HL-60 (cell line): ENCODE results near the gene CCDC38.

Experiments used
- POLR2AphosphoS5 ChIP-seq: IDR thresholded peaks from 2 replicates; pipeline ENCODE4 v1.6.1; 2012; ENCODE audit warnings: low read depth
- TF ChIP-seq, protein P1 (sequence below): IDR thresholded peaks from one replicate; pipeline ENCODE4 v1.5.1; 2011; ENCODE audit warnings: low read length, control low read depth, inconsistent platforms; ENCODE audit not compliant: insufficient read depth
- TF ChIP-seq, protein P2 (sequence below): IDR thresholded peaks from 2 replicates; pipeline ENCODE4 v1.6.1; 2012; ENCODE audit warnings: low read depth; ENCODE audit not compliant: insufficient replicate concordance

DNA sequence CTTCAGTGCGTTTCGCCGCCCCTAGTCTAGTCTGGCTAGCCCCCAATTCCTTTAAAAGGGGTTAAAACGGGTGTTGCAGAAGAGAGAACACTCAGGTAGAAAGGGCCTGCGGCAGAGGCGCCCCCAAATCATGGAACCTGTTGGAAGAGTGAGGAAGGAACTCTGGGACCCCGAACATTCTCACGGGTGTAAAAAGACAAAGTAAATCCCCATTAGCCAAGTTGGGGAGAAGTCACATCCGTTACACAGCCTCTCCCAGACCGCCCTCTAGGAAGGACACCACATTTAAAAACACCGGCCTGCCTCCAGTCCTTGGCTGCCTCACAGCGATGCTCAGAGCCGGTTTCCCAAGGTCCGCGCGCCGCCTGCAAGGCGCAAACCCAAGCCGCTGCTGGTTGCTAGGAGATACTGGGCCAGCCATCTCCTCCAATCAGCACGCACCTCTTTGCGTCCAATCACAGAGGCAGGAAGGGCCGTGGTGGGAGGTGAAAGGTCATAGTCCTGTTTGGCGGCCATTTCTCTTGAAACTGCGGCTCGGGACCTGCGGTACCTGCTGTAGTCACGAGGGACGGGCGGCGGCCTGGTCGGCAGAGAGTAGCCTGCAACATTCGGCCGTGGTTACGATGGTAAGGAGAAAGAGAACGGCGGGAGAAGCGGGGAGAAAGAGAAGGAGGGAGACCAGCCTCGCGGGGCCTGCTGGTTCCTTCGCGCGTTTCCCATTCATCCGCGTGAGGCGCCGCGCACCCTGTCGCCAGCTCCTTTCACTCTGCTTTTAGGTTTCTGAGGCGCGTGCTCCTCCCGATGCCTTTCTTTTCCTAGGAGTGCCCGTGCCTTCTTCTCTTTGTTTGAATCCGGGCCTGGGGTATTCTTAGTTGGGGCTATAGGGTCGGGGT is 83.7 kb downstream of the CCDC38 start, which contains the start of gene SNRPF:
- TF ChIP-seq, protein P1, sequence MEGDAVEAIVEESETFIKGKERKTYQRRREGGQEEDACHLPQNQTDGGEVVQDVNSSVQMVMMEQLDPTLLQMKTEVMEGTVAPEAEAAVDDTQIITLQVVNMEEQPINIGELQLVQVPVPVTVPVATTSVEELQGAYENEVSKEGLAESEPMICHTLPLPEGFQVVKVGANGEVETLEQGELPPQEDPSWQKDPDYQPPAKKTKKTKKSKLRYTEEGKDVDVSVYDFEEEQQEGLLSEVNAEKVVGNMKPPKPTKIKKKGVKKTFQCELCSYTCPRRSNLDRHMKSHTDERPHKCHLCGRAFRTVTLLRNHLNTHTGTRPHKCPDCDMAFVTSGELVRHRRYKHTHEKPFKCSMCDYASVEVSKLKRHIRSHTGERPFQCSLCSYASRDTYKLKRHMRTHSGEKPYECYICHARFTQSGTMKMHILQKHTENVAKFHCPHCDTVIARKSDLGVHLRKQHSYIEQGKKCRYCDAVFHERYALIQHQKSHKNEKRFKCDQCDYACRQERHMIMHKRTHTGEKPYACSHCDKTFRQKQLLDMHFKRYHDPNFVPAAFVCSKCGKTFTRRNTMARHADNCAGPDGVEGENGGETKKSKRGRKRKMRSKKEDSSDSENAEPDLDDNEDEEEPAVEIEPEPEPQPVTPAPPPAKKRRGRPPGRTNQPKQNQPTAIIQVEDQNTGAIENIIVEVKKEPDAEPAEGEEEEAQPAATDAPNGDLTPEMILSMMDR, result no peak
- TF ChIP-seq, protein P2, sequence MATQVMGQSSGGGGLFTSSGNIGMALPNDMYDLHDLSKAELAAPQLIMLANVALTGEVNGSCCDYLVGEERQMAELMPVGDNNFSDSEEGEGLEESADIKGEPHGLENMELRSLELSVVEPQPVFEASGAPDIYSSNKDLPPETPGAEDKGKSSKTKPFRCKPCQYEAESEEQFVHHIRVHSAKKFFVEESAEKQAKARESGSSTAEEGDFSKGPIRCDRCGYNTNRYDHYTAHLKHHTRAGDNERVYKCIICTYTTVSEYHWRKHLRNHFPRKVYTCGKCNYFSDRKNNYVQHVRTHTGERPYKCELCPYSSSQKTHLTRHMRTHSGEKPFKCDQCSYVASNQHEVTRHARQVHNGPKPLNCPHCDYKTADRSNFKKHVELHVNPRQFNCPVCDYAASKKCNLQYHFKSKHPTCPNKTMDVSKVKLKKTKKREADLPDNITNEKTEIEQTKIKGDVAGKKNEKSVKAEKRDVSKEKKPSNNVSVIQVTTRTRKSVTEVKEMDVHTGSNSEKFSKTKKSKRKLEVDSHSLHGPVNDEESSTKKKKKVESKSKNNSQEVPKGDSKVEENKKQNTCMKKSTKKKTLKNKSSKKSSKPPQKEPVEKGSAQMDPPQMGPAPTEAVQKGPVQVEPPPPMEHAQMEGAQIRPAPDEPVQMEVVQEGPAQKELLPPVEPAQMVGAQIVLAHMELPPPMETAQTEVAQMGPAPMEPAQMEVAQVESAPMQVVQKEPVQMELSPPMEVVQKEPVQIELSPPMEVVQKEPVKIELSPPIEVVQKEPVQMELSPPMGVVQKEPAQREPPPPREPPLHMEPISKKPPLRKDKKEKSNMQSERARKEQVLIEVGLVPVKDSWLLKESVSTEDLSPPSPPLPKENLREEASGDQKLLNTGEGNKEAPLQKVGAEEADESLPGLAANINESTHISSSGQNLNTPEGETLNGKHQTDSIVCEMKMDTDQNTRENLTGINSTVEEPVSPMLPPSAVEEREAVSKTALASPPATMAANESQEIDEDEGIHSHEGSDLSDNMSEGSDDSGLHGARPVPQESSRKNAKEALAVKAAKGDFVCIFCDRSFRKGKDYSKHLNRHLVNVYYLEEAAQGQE, result peak; percentile 38
- TF ChIP-seq POLR2AphosphoS5, result peak; percentile 95
